Left lobe of liver (tissue), 2 donors: ENCODE data around the gene SPG7. TPM values are rescaled to one million over a fixed set of nuclear protein-coding genes. Genes with fewer than 3 reads are reported as not detected.

Experiments
- ATAC-seq: fragments of 200-7000 bp; cut with Tn5 transposase; one replicate; pipeline ENCODE4 v1.9.1; 2020; ENCODE audit warnings: mild to moderate bottlenecking, moderate library complexity
- DNase-seq: peaks from one replicate; pipeline ENCODE4 v3.0.0-alpha.2; 2020; ENCODE audit warnings: low spot score
- total RNA-seq: library from RNA; stranded (reverse); gene quantifications from one replicate; pipeline ENCODE4 v1.2.1, GENCODE V29; 2021
- donor health status: DM: no; HTN: no; CAD: no; lungs with moderate emphysema.
- donor health status: DM: no; HTN: yes; CAD: no.

SPG7 gene
- total RNA-seq, 1 donor from 2014 or later, result 68.1 TPM

- ATAC-seq (no peak), DNase-seq (no peak)
These were observed 2.3 kb downstream of the SPG7 start for GRCh38 chr16:89510526-89510925.

- ATAC-seq (no peak), DNase-seq (no peak)
These were observed 3.2 kb downstream of the SPG7 start for GRCh38 chr16:89511374-89511773.

GRCh38 chr16:89512453-89512852 is 4.2 kb downstream of the SPG7 start:
- DNase-seq, result no peak
- no peak for ATAC-seq

- no peak for DNase-seq
- no peak for ATAC-seq
These were observed 8.9 kb downstream of the SPG7 start for GRCh38 chr16:89517128-89517527.

- no peak for ATAC-seq
- no peak for DNase-seq
These were observed 11.7 kb downstream of the SPG7 start for GRCh38 chr16:89519881-89520280.

- DNase-seq (no peak), ATAC-seq (no peak)
These were observed 14.1 kb downstream of the SPG7 start for GRCh38 chr16:89522287-89522686.

GRCh38 chr16:89523680-89524344 is 15.6 kb downstream of the SPG7 start:
- DNase-seq (no peak), ATAC-seq (peak; percentile 60)

GRCh38 chr16:89525146-89525913 is 17.1 kb downstream of the SPG7 start:
- ATAC-seq (no peak), DNase-seq (no peak)

- DNase-seq (no peak), ATAC-seq (no peak)
These were observed 20.9 kb downstream of the SPG7 start for GRCh38 chr16:89529097-89529496.

GRCh38 chr16:89530401-89531381 is 22.5 kb downstream of the SPG7 start:
- DNase-seq, result no peak
- ATAC-seq, result no peak

- ATAC-seq (no peak), DNase-seq (no peak)
These were observed 23.8 kb downstream of the SPG7 start for GRCh38 chr16:89531821-89532526.

GRCh38 chr16:89534252-89534756 is 26.1 kb downstream of the SPG7 start:
- no peak for DNase-seq
- ATAC-seq, result peak; percentile 81

GRCh38 chr16:89536371-89536770 is 28.2 kb downstream of the SPG7 start:
- DNase-seq (no peak), ATAC-seq (no peak)

GRCh38 chr16:89536886-89537548 is 28.8 kb downstream of the SPG7 start:
- DNase-seq (no peak), ATAC-seq (no peak)

GRCh38 chr16:89537549-89537925 is 29.3 kb downstream of the SPG7 start:
- no peak for ATAC-seq

GRCh38 chr16:89538286-89538685 is 30.1 kb downstream of the SPG7 start:
- no peak for ATAC-seq
- no peak for DNase-seq

More at GRCh38 chr16:89537549-89537925, 29.3 kb downstream of the SPG7 start:
- no peak for DNase-seq

GRCh38 chr16:89540557-89540956 is 32.4 kb downstream of the SPG7 start:
- no peak for DNase-seq
- no peak for ATAC-seq

- DNase-seq (no peak), ATAC-seq (no peak)
These were observed 33.6 kb downstream of the SPG7 start for GRCh38 chr16:89541792-89542191.

- ATAC-seq (no peak), DNase-seq (no peak)
These were observed 35.9 kb downstream of the SPG7 start for GRCh38 chr16:89544113-89544512.

- ATAC-seq (no peak), DNase-seq (no peak)
These were observed 36.5 kb downstream of the SPG7 start for GRCh38 chr16:89544713-89545043.
